MM.1S (cell line): ENCODE data around the gene UQCC5.

Source experiments
- CTCF ChIP-seq: fragments of 300-600 bp; sonication (generic); IDR thresholded peaks from 2 replicates; pipeline ENCODE4 v1.5.1; 2016; ENCODE audit warnings: antibody characterized with exemption, low read length, mixed read lengths
- EZH2 ChIP-seq: fragments of 300-600 bp; sonication (generic); optimal IDR thresholded peaks from 2 replicates; pipeline ENCODE3; 2017; ENCODE audit warnings: low read depth, mild to moderate bottlenecking, antibody characterized with exemption, low read length, mixed read lengths
- EZH2phosphoT487 ChIP-seq: fragments of 300-600 bp; sonication (generic); IDR thresholded peaks from 2 replicates; pipeline ENCODE4 v1.6.1; 2018; ENCODE audit warnings: antibody characterized with exemption, low read length

- TF ChIP-seq CTCF (no peak), EZH2phosphoT487 (no peak), EZH2 (no peak)
Measured at GRCh38 chr3:52490939-52491526, 45.4 kb upstream of the UQCC5 start.
